ENCODE data around the gene MAN1C1. TPM values are rescaled to one million over a fixed set of nuclear protein-coding genes. Genes with fewer than 3 reads are reported as not detected.
A peak's percentile ranks its signal among the peaks of the same experiment; 100 is the strongest.

Gene MAN1C1
- polyA plus RNA-seq, 1 of the 3 experiments (the other 2 are of a cell fraction): 0.20 TPM

DNA sequence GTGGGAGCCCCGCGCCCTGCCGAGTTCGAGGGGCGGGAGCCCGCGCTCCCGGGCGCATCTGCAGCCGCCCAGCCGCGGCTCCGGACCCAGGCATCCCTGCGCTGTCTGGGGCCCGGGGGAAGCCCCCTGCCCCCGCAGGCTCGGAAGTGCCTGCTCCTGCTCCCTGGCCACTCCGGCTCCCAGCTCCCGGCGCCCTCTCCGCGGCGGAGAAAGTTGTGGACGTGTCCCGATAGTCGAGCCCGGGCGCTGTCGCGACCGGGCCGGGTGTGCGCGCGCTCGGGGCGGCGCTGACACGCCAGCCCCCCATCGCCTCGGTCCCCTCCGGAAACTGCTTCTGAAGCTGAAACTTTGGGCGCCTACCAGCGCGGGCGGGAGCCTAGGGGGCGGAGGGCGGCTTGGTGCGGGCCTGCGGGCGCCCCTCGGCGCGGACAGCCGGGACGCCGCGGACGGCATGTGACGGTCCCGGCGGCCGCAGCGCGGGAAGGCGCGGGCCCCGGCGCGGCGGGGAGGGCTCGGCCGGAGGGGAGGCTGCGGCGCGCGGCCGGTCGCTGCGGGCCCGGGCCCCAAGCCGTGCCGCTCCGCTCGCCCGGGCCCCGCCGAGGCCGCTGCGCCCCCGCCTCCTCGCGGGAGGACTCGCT, 515 bp downstream of the MAN1C1 start:
- peak; percentile 70 for DNase-seq
- peaks cover 0 to 29% of the 10 kb centered on the region in 2 experiments; a peak in 2 of 4 replicates for H3K4me1 ChIP-seq (ENCODE audit: control insufficient read depth in 1 of 2, insufficient read depth in 2 of 2, low read depth in 1 of 2, low read length in 1 of 2)

More for the DNA sequence above, 515 bp downstream of the MAN1C1 start:
- Histone ChIP-seq H4K20me1 (ENCODE audit: insufficient read depth) (no peaks in the 10 kb centered on the region), H3F3A (replicated peaks; ENCODE audit: insufficient read depth) (peaks cover 5% of the 10 kb centered on the region), H3K4me2 (peak overlapping the region; percentile 96), H3K9me2 (no peaks in the 10 kb centered on the region), H2AFZ (ENCODE audit: low read depth) (peak overlapping the region; percentile 83), H3K36me3 (replicated peaks in 1 of 2; ENCODE audit: control insufficient read depth in 1 of 2, insufficient read depth in 2 of 2, low read length in 1 of 2) (no peaks in the 10 kb centered on the region), H3K27me3 (ENCODE audit: insufficient read depth) (peaks cover 37% of the 10 kb centered on the region), H3K4me3 (ENCODE audit: low read depth in 2 of 2, low read length in 1 of 2) (peak overlapping the region; percentile 61 to 66), H3K9ac (no peak overlapping the region), H3K9me3 (no peaks in the 10 kb centered on the region), H3K27ac (ENCODE audit: low read depth in 2 of 2, low read length in 1 of 2) (peak overlapping the region in 1 of 2 experiments; percentile 24; a peak in 1 of 4 replicates), H3K79me2 (ENCODE audit: insufficient read depth) (no peaks in the 10 kb centered on the region)
- 4% methylated on average over 19 of the region's 94 CpGs for WGBS (ENCODE audit: low lambda C conversion rate)
- ChIA-PET CTCF (interaction anchor here (0.8 to 4.6 kb wide), 5 partner anchors 9 to 194 kb away, joined by 3 to 26 read pairs (median 5); partner anchors contain the start of gene SELENON), POLR2A (no interaction called here)
- TF ChIP-seq, protein P1, sequence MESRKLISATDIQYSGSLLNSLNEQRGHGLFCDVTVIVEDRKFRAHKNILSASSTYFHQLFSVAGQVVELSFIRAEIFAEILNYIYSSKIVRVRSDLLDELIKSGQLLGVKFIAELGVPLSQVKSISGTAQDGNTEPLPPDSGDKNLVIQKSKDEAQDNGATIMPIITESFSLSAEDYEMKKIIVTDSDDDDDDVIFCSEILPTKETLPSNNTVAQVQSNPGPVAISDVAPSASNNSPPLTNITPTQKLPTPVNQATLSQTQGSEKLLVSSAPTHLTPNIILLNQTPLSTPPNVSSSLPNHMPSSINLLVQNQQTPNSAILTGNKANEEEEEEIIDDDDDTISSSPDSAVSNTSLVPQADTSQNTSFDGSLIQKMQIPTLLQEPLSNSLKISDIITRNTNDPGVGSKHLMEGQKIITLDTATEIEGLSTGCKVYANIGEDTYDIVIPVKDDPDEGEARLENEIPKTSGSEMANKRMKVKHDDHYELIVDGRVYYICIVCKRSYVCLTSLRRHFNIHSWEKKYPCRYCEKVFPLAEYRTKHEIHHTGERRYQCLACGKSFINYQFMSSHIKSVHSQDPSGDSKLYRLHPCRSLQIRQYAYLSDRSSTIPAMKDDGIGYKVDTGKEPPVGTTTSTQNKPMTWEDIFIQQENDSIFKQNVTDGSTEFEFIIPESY (IDR thresholded peaks at IDR 0.05; ENCODE audit: borderline replicate concordance, low read depth): no peak
- TF ChIP-seq ELF1 (IDR thresholded peaks at IDR 0.05) (no peak), RXRA (IDR thresholded peaks at IDR 0.05; ENCODE audit: borderline replicate concordance, low read depth) (no peak), EP300 (IDR thresholded peaks at IDR 0.05; ENCODE audit: borderline replicate concordance in 1 of 2, low read depth in 1 of 2, low read length in 1 of 2) (no peak), SIN3A (IDR thresholded peaks at IDR 0.05; ENCODE audit: borderline replicate concordance, low read depth, low read length) (no peak), TCF12 (IDR thresholded peaks at IDR 0.05) (no peak), NFIC (IDR thresholded peaks at IDR 0.05; ENCODE audit: borderline replicate concordance) (no peak), NRF1 (IDR thresholded peaks at IDR 0.05; ENCODE audit: low read depth, low read length) (no peak), SMC3 (IDR thresholded peaks at IDR 0.05; ENCODE audit: low read depth, low read length) (no peak), YY1 (IDR thresholded peaks at IDR 0.05; ENCODE audit: low read depth) (no peak), POLR2AphosphoS5 (IDR thresholded peaks at IDR 0.05; ENCODE audit: low read depth, low read length) (no peak), MEF2A (IDR thresholded peaks at IDR 0.05; ENCODE audit: borderline replicate concordance, low read depth) (no peak), FOSL2 (IDR thresholded peaks at IDR 0.05; ENCODE audit: borderline replicate concordance, low read depth) (no peak), GATA2 (CRISPR knock-in tag; IDR thresholded peaks at IDR 0.05) (no peak), FOXM1 (IDR thresholded peaks at IDR 0.05; ENCODE audit: low read depth) (no peak), RFX5 (IDR thresholded peaks at IDR 0.05; ENCODE audit: low read length) (no peak), FOXJ3 (CRISPR knock-in tag; IDR thresholded peaks at IDR 0.05) (no peak), RAD21 (IDR thresholded peaks at IDR 0.05; ENCODE audit: low read length) (no peak)
- TF ChIP-seq, protein P2, sequence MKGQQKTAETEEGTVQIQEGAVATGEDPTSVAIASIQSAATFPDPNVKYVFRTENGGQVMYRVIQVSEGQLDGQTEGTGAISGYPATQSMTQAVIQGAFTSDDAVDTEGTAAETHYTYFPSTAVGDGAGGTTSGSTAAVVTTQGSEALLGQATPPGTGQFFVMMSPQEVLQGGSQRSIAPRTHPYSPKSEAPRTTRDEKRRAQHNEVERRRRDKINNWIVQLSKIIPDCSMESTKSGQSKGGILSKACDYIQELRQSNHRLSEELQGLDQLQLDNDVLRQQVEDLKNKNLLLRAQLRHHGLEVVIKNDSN (IDR thresholded peaks at IDR 0.05; ENCODE audit: borderline replicate concordance, low read depth): no peak
- TF ChIP-seq, protein P3, sequence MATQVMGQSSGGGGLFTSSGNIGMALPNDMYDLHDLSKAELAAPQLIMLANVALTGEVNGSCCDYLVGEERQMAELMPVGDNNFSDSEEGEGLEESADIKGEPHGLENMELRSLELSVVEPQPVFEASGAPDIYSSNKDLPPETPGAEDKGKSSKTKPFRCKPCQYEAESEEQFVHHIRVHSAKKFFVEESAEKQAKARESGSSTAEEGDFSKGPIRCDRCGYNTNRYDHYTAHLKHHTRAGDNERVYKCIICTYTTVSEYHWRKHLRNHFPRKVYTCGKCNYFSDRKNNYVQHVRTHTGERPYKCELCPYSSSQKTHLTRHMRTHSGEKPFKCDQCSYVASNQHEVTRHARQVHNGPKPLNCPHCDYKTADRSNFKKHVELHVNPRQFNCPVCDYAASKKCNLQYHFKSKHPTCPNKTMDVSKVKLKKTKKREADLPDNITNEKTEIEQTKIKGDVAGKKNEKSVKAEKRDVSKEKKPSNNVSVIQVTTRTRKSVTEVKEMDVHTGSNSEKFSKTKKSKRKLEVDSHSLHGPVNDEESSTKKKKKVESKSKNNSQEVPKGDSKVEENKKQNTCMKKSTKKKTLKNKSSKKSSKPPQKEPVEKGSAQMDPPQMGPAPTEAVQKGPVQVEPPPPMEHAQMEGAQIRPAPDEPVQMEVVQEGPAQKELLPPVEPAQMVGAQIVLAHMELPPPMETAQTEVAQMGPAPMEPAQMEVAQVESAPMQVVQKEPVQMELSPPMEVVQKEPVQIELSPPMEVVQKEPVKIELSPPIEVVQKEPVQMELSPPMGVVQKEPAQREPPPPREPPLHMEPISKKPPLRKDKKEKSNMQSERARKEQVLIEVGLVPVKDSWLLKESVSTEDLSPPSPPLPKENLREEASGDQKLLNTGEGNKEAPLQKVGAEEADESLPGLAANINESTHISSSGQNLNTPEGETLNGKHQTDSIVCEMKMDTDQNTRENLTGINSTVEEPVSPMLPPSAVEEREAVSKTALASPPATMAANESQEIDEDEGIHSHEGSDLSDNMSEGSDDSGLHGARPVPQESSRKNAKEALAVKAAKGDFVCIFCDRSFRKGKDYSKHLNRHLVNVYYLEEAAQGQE (IDR thresholded peaks at IDR 0.05; ENCODE audit: low read depth, low read length): no peak
